ENCODE results near the gene NIPAL3.

DNA sequence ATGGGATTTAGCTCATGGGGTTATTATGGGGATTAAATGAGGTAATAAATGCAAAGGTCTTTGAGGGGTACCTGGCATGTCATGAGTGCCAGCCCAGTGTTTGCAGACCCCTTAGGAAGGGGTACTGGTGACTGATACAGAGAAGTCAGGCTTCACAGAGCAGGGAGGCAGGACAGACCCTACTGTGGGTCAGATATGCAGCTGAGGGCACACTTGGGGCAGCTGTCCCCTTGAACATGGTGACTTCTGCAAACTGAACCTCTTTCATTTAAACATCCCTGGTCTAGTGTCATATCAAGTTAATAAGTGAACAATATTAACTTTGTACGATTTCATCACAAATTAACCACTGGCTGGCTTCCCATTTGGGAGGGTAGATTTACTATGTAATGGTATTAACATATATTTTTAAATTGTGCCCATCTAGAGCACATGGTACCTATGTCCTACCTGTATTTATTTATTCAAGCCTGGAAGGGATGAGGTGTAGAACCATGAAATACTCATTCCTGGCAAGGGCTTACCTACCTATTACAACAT is 27.9 kb upstream of the NIPAL3 start:
- no peak for TF ChIP-seq POLR2A (IDR thresholded peaks at IDR 0.05; ENCODE audit: low read length)
- no peak for TF ChIP-seq GATA1 (IDR thresholded peaks at IDR 0.05; ENCODE audit: low read depth, low read length)
